ENCODE measurements around the gene TUBB3. TPM values are rescaled to one million over a fixed set of nuclear protein-coding genes. Genes with fewer than 3 reads are reported as not detected.

The TUBB3 gene
- total and polyA plus RNA-seq, 2 donors: 16.1 to 28.0 TPM

DNA sequence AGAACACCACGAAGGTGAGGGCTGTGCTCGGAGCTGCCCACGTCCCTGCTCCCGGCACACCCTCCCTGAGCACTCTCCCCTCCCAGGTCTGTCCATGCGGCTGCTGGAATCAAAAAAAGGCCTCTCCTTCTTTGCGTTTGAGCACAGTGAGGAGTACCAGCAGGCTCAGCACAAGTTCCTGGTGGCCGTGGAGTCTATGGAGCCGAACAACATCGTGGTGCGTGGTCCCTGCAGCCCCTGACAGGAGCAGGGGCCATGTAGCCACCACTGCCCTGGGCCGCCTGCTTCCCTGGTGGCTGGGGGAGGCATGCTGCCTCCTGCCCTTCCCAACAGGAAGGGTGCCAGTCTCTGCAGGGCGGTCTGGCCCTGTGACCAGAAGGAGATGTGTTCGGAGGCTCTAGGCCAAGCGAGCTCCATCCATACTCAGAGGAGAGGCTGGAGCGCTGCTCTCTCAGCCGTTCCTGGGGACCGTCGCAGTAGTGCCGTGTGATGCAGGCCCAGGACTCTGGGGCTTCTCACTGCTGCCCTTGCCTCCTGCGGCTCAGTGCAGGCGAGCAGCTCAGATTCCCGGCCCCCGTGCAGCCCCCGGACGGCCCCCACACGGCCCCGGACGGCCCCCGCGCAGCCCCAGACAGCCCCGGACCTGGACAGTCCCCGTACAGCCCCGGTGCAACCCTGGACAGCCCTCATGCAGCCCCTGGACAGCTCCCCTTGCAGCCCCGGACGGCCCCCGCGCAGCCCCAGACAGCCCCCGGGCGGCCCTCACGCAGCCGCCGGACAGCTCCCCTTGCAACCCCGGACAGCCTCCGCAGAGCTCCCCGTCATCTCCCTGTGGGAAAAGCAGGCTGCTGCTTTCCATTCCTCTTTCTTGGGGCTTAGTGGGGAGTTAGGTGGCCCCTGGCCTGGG is 29.2 kb upstream of the TUBB3 start:
- WGBS: 92% methylated on average over 45 of the region's 45 CpGs
- no peaks in the 10 kb centered on the region for H3K4me1 ChIP-seq (ENCODE audit: insufficient read depth)
- peaks cover 12% of the 10 kb centered on the region for H3K36me3 ChIP-seq (ENCODE audit: insufficient read depth)
- H3K27ac ChIP-seq (ENCODE audit: low read depth): no peak overlapping the region
- H3K4me3 ChIP-seq (ENCODE audit: low read depth, low read length): no peak overlapping the region
- no peak for DNase-seq (ENCODE audit: extremely low spot score)

DNA sequence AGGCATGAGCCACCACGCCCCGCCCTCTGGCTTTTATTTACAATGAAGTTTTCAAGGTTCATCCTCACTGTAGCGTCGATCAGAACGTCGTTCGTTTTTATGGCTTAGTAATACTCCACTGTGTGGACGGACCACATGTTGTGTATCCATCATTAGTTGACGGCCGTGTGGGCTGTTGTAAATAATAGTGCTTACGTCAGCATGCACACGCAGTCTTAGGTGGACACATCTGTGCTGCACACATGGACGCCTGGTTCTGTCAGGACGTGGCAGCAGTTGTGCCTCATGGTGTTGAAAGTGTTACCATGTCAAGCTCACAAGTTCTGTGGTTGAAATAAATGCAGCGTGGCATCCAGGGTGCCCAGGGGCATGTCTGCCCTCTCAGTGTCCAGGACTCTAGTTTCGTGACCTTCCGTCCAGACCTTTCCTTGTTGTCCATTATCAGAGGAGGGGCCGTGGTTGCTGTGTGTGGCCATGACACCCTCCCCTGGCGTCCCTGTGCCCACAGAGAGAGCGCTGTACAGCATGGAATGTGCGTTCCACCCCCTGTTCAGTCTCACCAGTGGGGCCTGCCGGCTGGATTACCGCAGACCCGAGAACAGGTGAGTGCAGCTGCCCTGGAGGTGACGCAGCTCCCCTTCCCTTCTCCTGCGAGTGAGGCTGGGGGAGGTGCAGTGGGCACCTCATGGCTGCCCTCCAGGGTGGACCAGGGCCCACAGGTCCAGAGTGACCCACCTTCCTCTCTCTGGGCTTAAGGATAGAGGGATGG is 27.5 kb upstream of the TUBB3 start:
- H3K36me3 ChIP-seq (ENCODE audit: insufficient read depth): peaks cover 16% of the 10 kb centered on the region
- no peak overlapping the region for H3K27ac ChIP-seq (ENCODE audit: low read depth)
- no peaks in the 10 kb centered on the region for H3K4me1 ChIP-seq (ENCODE audit: insufficient read depth)
- DNase-seq (ENCODE audit: extremely low spot score): no peak
- H3K4me3 ChIP-seq (ENCODE audit: low read depth, low read length): no peak overlapping the region
- 93% methylated on average over 26 of the region's 26 CpGs for WGBS

DNA sequence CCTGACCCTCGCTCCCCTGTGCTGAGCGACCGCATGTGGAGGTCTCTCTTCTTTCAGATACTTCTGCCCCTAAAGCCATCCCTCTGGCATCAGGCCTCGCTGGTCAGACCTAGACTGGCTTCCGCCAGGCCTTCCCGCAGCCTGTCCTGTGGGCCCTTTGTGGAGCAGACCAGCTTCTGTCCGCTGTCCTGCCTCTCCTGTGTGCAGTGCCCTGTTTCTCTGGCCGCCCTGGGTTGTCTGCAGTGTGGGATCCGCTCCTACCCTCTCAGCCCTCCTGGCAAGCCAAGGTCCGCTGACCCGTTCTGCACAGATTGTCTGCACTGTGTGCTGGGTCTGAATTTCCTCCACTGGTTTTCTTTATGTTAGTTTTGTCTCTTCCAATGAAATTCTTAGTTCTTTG is 25.9 kb upstream of the TUBB3 start:
- H3K4me1 ChIP-seq (ENCODE audit: insufficient read depth): no peaks in the 10 kb centered on the region
- 96% methylated on average over 11 of the region's 11 CpGs for WGBS
- H3K4me3 ChIP-seq (ENCODE audit: low read depth, low read length): no peak overlapping the region
- peaks cover 16% of the 10 kb centered on the region for H3K36me3 ChIP-seq (ENCODE audit: insufficient read depth)
- H3K27ac ChIP-seq (ENCODE audit: low read depth): no peak overlapping the region
- no peak for DNase-seq (ENCODE audit: extremely low spot score)

DNA sequence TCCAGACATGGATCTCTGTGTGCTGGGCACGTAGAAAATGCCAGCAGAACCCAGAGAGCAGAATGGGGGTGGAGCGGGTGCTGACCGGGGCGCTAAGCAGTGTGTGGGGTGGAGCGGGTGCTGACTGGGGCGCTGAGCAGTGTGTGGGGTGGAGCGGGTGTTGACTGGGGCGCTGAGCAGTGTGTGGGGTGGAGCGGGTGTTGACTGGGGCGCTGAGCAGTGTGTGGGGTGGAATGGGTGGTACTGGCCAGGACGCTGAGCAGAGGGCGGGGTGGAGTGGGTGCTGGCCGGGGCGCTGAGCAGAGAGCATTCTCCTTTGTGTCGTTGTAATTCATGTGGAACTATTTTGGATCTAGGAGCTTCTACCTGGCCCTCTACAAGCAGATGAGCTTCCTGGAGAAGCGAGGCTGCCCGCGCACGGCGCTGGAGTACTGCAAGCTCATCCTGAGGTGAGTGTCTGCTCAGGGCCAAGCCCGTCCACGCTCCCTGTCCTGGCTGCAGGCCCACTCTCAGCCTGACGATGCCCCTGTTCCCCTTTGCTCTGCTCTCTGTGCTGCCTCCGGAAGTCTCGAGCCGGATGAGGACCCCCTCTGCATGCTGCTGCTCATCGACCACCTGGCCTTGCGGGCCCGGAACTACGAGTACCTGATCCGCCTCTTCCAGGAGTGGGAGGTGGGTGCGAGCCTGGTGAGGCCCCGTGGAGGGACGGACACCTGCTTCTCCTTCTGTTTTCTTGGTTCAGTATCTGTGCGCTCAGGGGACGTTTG is 24.8 kb upstream of the TUBB3 start:
- peaks cover 16% of the 10 kb centered on the region for H3K36me3 ChIP-seq (ENCODE audit: insufficient read depth)
- DNase-seq (ENCODE audit: extremely low spot score): no peak
- H3K27ac ChIP-seq (ENCODE audit: low read depth): no peak overlapping the region
- WGBS: 96% methylated on average over 36 of the region's 36 CpGs
- no peaks in the 10 kb centered on the region for H3K4me1 ChIP-seq (ENCODE audit: insufficient read depth)
- no peak overlapping the region for H3K4me3 ChIP-seq (ENCODE audit: low read depth, low read length)

DNA sequence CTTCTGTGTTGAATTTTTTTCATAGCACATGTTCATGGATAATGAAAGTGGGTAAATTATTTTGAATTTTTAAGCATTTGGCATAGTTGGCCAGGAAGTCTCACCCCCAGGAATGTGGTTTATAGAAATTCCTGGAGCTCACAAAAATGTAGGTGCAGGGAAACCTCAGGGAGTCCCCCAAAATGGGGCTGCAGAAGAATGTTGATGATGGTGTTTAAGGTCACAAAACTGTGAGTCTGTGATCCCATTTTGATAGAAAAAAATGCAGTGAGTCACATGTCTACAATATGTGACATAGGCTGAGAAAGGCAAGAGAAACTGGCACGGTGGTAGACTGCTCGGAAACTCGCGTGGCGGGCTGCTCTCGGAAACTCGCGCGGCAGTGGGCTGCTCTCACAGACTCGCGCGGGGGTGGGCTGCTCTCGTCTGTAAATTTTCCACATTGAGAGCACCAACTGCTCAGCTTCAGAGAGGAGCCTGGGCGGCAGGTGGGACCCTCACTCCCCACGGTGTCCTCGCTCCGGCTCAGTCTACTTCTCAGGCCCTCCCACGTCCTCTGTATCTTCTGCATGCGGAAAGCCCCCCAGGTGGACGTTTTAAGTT is 23.2 kb upstream of the TUBB3 start:
- DNase-seq (ENCODE audit: extremely low spot score): no peak
- H3K36me3 ChIP-seq (ENCODE audit: insufficient read depth): peaks cover 16% of the 10 kb centered on the region
- no peak overlapping the region for H3K4me3 ChIP-seq (ENCODE audit: low read depth, low read length)
- H3K4me1 ChIP-seq (ENCODE audit: insufficient read depth): no peaks in the 10 kb centered on the region
- WGBS: 94% methylated on average over 20 of the region's 20 CpGs
- H3K27ac ChIP-seq (ENCODE audit: low read depth): no peak overlapping the region

DNA sequence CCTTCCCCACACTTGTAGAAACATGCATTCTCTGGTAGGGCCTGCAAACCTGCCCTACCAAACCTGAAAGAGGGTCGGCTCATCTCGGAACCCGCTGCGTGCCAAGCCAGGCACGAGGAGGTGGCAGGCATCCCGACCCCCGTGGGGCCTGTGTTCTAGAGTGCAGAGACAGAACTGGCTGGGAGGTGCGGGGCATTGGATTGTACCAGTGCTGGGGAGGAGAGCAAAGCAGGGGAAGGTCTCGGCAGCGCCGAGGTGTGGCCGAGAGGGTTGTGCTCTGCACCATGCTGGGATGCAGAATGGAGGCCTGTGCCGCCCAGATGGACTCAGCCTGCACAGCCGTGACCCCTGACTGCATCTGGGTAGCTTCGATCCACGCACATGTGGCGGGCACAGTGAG is 22.3 kb upstream of the TUBB3 start:
- peaks cover 13% of the 10 kb centered on the region for H3K36me3 ChIP-seq (ENCODE audit: insufficient read depth)
- H3K4me1 ChIP-seq (ENCODE audit: insufficient read depth): no peaks in the 10 kb centered on the region
- H3K4me3 ChIP-seq (ENCODE audit: low read depth, low read length): no peak overlapping the region
- no peak for DNase-seq (ENCODE audit: extremely low spot score)
- no peak overlapping the region for H3K27ac ChIP-seq (ENCODE audit: low read depth)
- 96% methylated on average over 17 of the region's 17 CpGs for WGBS

DNA sequence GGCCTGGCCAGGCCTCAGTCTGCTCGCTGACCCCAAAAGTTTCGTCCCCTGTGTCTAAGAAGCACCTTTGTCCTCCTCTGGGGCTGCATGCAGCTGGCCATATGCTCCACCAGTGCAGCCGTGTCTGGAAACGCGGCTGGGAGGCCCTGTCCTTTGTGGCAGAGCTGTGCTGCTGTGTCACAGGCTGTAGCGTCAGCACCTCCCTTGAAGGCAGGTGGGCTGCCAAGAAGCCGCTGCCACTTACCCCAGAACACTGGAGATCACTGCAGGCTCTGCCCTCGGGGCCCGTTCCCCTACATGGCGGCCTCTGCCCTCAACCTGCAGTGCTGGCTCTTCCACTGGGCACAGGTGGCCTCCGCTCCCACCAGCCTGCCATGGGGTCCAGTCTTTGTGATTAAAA is 20.2 kb upstream of the TUBB3 start:
- 91% methylated on average over 11 of the region's 11 CpGs for WGBS
- peaks cover 13% of the 10 kb centered on the region for H3K36me3 ChIP-seq (ENCODE audit: insufficient read depth)
- DNase-seq (ENCODE audit: extremely low spot score): no peak
- H3K4me3 ChIP-seq (ENCODE audit: low read depth, low read length): no peak overlapping the region
- no peaks in the 10 kb centered on the region for H3K4me1 ChIP-seq (ENCODE audit: insufficient read depth)
- no peak overlapping the region for H3K27ac ChIP-seq (ENCODE audit: low read depth)

DNA sequence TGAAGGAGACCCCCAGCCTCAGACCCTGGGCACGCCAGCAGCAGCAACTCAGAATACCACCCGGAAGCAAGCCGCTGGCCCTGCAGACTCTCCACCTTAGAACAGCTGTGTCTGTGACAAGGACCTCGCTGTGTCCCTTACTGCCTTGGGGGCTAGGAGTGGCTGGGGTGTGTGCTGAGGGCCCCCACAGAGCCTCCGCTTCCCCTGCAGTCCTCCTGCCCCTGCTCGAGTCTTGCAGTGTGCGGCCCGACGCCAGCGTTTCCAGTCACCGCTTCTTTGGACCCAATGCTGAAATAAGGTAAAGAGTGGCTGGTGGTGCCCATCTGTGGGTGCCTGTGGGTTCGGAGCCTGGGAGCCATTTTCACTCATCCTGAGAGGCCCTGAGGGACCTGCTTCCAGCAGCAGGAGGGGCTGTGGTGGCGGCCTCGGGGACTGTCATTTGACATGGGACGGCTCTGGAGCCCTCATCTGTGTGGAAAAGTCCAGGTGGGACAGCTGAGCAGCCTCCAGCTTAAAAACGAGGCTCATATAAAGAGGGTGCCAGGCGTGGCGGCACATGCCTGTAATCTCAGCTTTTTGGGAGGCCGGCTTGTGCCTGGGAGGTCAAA is 19.1 kb upstream of the TUBB3 start:
- DNase-seq (ENCODE audit: extremely low spot score): no peak

DNA sequence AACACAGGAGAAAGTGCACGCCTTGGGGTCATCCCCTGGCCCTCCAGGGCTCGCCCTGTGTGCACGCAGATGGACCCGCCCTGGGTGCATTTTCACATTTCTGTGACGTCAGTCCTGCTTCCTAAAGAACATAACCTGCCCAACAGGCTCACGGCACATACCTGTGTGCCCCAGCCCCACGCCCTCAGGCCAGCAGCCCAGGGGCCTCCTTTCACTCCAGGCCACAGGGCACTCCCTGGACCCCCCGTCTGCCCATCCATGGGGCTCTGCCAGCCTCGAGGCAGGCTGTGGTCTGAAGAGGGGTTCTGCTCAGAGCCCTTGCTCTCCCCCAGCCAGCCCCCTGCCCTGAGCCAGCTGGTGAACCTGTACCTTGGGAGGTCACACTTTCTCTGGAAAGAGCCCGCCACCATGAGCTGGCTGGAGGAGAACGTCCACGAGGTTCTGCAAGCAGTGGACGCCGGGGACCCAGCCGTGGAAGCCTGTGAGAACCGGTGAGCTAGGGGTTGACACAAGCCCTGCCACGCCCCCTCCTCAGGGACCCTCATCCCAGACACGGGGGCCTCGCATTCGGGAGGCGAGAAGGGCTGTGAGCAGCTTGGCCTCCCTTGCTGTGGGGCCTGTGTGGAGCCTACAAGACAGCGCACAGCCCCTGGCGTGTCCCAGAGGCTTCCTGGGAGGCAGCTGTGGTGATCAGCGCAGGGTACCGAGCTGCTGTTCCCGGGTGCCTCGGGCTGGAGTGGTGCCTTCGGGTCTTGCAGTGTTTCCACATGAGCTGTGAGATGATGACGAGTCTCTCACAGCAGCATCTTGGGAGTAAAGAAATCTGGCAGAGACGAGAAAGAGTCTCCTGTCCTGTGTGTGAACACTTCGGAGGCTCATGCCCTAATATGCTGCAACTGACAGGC is 18.3 kb upstream of the TUBB3 start:
- 85% methylated on average over 31 of the region's 31 CpGs for WGBS
- H3K36me3 ChIP-seq (ENCODE audit: insufficient read depth): peaks cover 5% of the 10 kb centered on the region
- DNase-seq (ENCODE audit: extremely low spot score): no peak
- H3K27ac ChIP-seq (ENCODE audit: low read depth): no peak overlapping the region
- no peak overlapping the region for H3K4me3 ChIP-seq (ENCODE audit: low read depth, low read length)
- no peaks in the 10 kb centered on the region for H3K4me1 ChIP-seq (ENCODE audit: insufficient read depth)

More for the DNA sequence above, 19.1 kb upstream of the TUBB3 start:
- Histone ChIP-seq H3K27ac (ENCODE audit: low read depth) (no peak overlapping the region), H3K4me1 (ENCODE audit: insufficient read depth) (no peaks in the 10 kb centered on the region), H3K36me3 (ENCODE audit: insufficient read depth) (peaks cover 7% of the 10 kb centered on the region), H3K4me3 (ENCODE audit: low read depth, low read length) (no peak overlapping the region)
- whole genome bisulfite sequencing: 89% methylated on average over 19 of the region's 19 CpGs

DNA sequence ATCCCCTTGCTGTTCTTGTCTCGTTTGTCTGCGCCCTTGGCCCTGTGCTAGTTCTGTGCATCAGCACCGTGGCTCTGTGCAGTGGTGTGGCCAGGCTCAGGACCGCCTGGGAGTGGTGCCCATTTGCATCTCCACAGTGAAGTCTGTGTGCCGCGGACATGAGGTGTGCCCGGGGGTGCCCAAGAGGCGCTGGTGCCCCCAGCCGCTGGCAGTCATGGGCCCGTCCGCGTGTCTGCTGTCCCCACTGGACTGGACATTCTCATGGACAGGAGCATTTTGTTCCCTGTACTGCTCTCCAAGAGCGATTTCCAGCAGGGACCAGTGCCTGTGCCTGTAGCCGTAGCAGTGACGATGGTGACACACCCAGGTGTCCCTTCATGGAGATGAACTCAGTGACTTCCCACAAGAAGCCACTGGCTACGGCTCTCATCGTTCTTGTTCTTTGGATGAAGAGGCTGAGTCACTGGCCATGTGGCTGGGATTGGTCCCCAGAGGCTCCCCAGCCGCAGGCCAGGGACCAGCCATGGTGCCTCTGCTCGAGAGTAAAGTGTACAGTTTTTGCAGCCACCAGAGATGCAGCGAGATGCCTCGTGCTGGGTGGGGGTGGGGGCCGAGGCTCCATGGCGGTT is 17.5 kb upstream of the TUBB3 start:
- no peak for DNase-seq (ENCODE audit: extremely low spot score)
- no peak overlapping the region for H3K27ac ChIP-seq (ENCODE audit: low read depth)
- H3K36me3 ChIP-seq (ENCODE audit: insufficient read depth): peaks cover 5% of the 10 kb centered on the region
- 89% methylated on average over 23 of the region's 23 CpGs for WGBS
- H3K4me1 ChIP-seq (ENCODE audit: insufficient read depth): no peaks in the 10 kb centered on the region
- no peak overlapping the region for H3K4me3 ChIP-seq (ENCODE audit: low read depth, low read length)

DNA sequence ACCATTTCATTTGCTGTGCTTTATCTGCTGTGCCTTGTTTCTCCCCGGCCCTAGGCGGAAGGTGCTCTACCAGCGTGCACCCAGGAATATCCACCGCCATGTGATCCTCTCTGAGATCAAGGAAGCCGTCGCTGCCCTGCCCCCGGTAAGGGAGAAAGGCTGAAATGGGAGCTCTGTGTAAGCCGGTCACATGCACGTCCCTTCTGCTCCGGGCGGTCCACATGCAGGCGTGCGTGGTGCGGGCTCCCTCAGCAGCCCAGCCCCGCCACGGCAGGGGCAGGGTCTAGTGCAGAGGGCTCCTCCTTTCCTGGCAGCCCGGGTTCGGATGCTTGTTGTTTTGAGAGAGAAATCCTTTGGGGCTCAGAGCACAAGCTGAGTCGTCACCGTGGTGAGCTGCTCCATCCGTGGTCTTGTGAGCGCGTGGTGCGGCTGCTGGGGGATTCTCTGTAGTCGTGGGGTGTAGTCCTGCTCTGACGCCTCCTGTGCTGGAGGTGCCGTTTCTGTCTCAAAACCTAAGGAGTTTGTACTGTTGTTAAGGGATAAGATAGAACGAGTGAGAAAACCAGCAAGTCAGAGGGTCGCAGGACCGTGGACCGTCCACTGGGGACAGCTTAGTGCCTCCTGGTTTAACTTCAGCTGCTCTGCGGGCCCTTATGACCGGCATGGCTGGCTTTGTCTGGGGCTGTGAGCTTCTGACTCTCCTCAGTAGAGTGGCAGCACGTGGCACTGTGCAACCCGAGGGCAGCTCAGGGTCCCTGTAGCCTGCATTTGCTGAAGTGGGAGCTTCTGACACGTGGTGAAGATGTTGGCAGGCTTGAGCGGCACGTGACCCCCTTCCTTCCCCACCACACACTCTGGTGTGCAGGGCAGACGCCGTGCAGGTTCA is 16.8 kb upstream of the TUBB3 start:
- Histone ChIP-seq H3K36me3 (ENCODE audit: insufficient read depth) (peaks cover 5% of the 10 kb centered on the region), H3K4me1 (ENCODE audit: insufficient read depth) (no peaks in the 10 kb centered on the region), H3K4me3 (ENCODE audit: low read depth, low read length) (no peak overlapping the region), H3K27ac (ENCODE audit: low read depth) (no peak overlapping the region)
- 95% methylated on average over 40 of the region's 40 CpGs for WGBS
- DNase-seq (ENCODE audit: extremely low spot score): no peak

Data from urinary bladder (tissue), 4 donors.